NCI-H69 (cell line): Measurements from ENCODE around the gene COQ2.
"Not testable (repeated sequence)": the region's sequence is repeated elsewhere in the genome, so short reads cannot be mapped to it uniquely, and the experiment has no call there.

ENCODE experiments used
- DNase-seq: peaks from one replicate; lab custom pipeline; 2025; lab: John Stamatoyannopoulos, UW

COQ2 gene

GRCh38 chr4:83283181-83283580 lies 1.4 kb downstream of the COQ2 start:
- no peak for DNase-seq

GRCh38 chr4:83282049-83282535 lies 2.5 kb downstream of the COQ2 start:
- peak; percentile 62 for DNase-seq

GRCh38 chr4:83281307-83281706 lies 3.3 kb downstream of the COQ2 start:
- DNase-seq = peak; percentile 5

- DNase-seq = no peak
Measured at GRCh38 chr4:83276299-83277040, 8.1 kb downstream of the COQ2 start.

- DNase-seq = not testable (repeated sequence)
Measured at GRCh38 chr4:83273926-83274325, 10.7 kb downstream of the COQ2 start.

- no peak for DNase-seq
Measured at GRCh38 chr4:83272900-83273299, 11.7 kb downstream of the COQ2 start.

GRCh38 chr4:83269256-83269655 lies 15.3 kb downstream of the COQ2 start:
- no peak for DNase-seq

GRCh38 chr4:83268491-83268890 lies 16.1 kb downstream of the COQ2 start:
- DNase-seq = no peak

- no peak for DNase-seq
Measured at GRCh38 chr4:83267830-83268475, 16.6 kb downstream of the COQ2 start.

GRCh38 chr4:83267121-83267829 lies 17.3 kb downstream of the COQ2 start:
- no peak for DNase-seq

GRCh38 chr4:83266689-83267088 lies 17.9 kb downstream of the COQ2 start:
- DNase-seq = no peak

GRCh38 chr4:83263106-83263505 lies 21.5 kb downstream of the COQ2 start:
- DNase-seq = no peak

- no peak for DNase-seq
Measured at GRCh38 chr4:83262682-83263081, 21.9 kb downstream of the COQ2 start.

GRCh38 chr4:83261307-83261706 lies 23.3 kb downstream of the COQ2 start:
- no peak for DNase-seq

- no peak for DNase-seq
Measured at GRCh38 chr4:83259586-83259985, 25.0 kb downstream of the COQ2 start.

- DNase-seq = no peak
Measured at GRCh38 chr4:83258461-83258860, 26.1 kb downstream of the COQ2 start.

GRCh38 chr4:83257811-83258210 lies 26.8 kb downstream of the COQ2 start:
- DNase-seq = no peak

GRCh38 chr4:83255584-83255983 lies 29.0 kb downstream of the COQ2 start:
- DNase-seq = peak; percentile 29

- DNase-seq = peak; percentile 75
Measured at GRCh38 chr4:83252782-83253405, 31.7 kb downstream of the COQ2 start.

GRCh38 chr4:83251447-83251830 lies 33.2 kb downstream of the COQ2 start:
- DNase-seq = no peak

- DNase-seq = no peak
Measured at GRCh38 chr4:83250687-83251446, 33.7 kb downstream of the COQ2 start.

GRCh38 chr4:83248486-83248885 lies 36.1 kb downstream of the COQ2 start:
- peak; percentile 4 for DNase-seq
